Activated effector memory CD4-positive, alpha-beta T cell treated with anti-CD3 and anti-CD28 coated beads, Interleukin-2, amount 50 U/mL, for 16 hours (primary cell): ENCODE measurements around the gene MAP1B.

Experiments
- DNase-seq: peaks from one replicate; pipeline ENCODE4 v3.0.0-alpha.2; 2020

The MAP1B gene

GRCh38 chr5:72101828-72102227 lies 5.4 kb upstream of the MAP1B start:
- no peak for DNase-seq

GRCh38 chr5:72106817-72107130 lies 501 bp upstream of the MAP1B start:
- no peak for DNase-seq

- DNase-seq, result no peak
Observed at GRCh38 chr5:72107901-72108201, 576 bp downstream of the MAP1B start.

DNA sequence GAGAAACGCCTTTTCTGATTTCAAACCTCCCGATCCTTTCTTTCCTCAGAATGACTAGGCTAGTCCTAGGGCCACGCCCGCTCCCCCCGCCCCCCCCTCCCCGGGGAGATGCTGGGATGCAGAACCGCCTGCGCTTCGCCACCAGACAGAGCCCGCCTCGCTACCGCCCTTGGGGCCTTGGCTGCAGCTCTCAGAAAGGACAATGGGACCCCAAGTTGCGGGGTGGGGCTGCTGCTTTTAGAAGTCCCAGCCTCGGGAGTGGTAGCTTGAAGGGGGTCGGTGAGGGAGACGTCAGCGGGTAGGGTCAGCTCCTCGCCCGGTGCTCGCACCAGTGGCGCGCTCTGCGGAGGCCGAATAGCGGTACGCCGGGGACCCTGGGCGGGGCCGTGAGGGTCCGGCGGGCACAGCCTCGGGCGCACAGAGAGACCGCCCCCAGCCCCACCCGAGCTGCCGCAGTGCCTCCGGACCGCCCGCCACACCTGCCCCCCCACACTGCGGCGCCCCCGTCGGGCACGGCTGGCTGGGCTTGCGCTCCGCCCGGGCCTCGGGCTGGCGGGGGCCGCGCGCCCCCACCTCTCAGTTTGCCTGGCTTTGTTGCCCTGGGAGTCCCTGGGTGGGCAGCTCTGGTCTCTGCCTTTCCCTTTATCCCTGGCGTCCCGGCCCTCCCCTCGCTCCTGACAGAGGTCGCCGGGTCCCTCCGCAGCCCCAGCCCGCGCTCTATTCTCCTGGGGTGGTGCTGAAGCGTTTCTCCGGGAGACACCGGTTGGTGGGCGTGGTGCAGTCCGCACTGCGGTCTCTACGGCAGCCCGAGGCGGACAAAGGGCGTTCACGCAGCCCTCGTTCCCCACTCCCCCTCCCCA lies 1.2 kb downstream of the MAP1B start:
- DNase-seq, result no peak

DNA sequence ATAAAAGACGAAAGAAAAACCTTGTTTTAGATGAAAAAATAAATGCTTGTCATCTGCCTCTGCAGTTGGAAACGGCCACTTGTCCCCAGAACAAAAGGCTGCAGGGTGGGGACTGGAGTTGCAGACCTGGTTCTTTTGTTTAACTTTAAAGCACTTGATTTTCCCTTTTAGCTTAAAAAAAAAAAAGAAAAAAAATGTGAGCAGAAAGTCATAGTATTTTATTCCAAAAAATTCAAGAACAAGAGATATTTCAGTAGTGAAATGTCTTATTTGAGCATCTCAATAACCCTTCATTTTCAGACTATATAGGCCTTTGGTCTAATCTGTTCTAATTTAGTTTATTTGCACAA lies 1.8 kb downstream of the MAP1B start:
- no peak for DNase-seq

- no peak for DNase-seq
Observed at GRCh38 chr5:72109625-72110024, 2.4 kb downstream of the MAP1B start.

GRCh38 chr5:72110394-72111013 lies 3.2 kb downstream of the MAP1B start:
- no peak for DNase-seq

- no peak for DNase-seq
Observed at GRCh38 chr5:72112389-72112788, 5.1 kb downstream of the MAP1B start.

DNA sequence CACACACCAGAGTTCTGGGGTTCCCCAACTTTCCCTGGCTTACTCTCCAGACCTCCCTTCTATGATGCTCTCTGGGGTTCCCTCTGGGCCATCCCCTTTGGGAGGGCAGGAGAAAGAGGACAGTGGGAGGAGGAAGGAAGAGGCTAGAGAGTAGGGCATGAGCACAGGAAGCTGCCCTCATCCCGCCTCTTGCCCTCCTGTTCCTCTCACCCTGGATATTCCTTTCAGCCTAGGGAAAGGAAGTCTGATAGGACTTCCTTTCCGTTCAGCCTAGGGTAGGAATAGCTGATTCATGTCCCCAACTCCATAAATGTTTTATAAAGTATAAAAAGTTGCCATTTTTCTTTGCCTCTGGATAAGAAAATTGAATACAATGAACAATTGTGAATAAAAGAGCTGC lies 7.4 kb downstream of the MAP1B start:
- no peak for DNase-seq

GRCh38 chr5:72115296-72115695 lies 8.0 kb downstream of the MAP1B start:
- DNase-seq, result no peak

DNA sequence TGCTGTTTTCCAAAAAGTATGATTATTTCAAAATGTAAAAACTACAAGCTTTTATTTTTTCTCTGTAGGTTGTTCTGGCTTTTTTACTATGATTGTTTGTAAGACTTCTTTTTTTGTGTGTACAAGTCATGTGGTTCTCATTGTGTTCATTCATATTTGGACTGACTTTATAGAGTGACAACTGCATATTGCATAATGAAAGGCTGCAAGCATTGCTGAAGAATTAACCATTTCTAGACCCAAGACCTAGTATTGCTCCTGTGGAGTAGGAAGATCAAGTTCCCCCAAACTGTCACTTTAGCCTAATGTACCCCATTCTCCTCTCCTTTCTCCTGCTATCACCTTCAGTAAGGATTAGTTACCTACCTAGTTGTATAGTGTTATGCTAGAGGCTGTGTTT lies 10.0 kb downstream of the MAP1B start:
- DNase-seq, result no peak

DNA sequence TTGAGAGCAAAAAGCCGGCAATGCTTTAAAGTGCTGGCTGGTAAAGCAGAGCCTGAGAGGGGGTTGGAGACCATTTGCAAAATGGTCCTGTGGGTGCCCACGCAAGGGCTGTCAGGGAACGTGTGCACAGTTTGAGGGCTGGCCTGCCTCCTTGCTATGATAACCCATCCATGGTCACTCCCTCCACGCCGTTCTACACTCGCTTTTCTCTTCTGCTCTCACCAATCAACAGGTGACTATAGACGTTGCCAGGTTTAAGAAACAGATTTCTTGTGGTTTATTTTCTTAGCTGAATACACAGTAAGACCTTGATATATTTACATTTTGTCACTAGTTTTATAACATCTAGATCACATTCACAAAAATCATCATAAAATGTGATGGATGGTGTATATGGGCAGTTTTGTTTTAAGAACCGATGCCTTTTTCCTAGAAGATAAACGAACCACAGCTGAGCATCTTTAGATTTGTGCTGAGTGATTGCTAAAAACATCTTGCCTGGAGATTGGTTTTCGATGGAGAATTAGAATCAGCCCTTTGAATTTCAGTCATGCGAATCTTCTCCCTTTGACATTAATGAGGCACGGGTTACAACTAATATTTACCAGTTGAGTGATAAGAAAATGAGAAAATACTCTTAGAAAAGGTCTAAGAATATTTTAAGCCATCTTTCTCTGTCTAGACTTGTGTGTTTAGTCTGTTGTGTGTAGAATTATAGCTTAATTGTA lies 13.9 kb downstream of the MAP1B start:
- no peak for DNase-seq

GRCh38 chr5:72121780-72122445 lies 14.6 kb downstream of the MAP1B start:
- no peak for DNase-seq

- DNase-seq, result no peak
Observed at GRCh38 chr5:72122602-72123001, 15.3 kb downstream of the MAP1B start.

DNA sequence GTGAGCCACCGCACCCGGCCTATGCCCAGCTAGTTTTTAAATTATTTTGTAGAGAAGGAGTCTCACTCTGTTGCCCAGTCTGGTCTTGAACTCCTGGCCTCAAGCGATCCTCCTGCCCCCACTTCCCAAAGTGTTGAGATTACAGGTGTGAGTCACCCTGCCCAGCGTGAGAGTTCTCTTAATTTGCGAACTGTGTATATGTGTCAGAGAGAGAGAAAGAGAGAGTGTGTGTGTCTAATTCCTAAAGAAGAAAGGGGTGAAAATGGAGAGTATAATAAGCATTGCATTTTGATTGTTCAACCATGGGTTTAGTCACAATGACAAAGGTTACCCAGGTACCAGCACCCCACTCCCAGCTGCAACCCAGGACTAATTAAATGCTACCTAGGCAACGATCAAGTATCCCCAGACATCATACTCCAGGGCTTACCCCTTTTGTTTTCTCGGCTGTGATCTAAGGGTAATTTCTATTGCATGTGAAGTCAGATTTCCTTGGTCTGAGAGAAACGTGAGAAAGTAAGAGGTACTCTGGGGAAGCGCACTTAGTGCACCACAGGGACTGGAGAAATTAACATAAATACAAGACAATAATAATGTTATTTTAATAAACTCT lies 16.6 kb downstream of the MAP1B start:
- DNase-seq, result no peak

- DNase-seq, result no peak
Observed at GRCh38 chr5:72125271-72125940, 18.1 kb downstream of the MAP1B start.

GRCh38 chr5:72125941-72126620 lies 18.8 kb downstream of the MAP1B start:
- DNase-seq, result no peak

- no peak for DNase-seq
Observed at GRCh38 chr5:72126796-72127195, 19.5 kb downstream of the MAP1B start.

- DNase-seq, result no peak
Observed at GRCh38 chr5:72129725-72130124, 22.4 kb downstream of the MAP1B start.

DNA sequence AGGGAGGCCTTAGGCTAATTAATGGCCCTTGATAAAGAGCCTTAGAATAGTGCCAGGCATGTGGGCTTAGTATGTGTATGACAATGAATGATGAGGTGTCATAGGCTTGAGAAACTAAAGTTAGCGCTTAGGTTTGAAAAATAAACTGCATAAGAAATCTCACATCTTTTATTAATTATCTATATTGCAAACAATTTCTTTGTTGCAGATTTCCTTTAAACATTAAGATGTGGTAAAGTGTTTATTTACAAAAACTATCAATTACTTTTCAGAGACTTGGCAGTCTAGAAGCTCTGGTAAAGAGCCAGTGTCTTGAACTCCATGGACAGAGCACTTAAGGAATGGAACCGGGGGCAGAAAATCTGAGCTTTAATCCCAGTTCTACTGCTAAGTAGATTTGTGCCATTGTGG lies 23.1 kb downstream of the MAP1B start:
- DNase-seq, result no peak

DNA sequence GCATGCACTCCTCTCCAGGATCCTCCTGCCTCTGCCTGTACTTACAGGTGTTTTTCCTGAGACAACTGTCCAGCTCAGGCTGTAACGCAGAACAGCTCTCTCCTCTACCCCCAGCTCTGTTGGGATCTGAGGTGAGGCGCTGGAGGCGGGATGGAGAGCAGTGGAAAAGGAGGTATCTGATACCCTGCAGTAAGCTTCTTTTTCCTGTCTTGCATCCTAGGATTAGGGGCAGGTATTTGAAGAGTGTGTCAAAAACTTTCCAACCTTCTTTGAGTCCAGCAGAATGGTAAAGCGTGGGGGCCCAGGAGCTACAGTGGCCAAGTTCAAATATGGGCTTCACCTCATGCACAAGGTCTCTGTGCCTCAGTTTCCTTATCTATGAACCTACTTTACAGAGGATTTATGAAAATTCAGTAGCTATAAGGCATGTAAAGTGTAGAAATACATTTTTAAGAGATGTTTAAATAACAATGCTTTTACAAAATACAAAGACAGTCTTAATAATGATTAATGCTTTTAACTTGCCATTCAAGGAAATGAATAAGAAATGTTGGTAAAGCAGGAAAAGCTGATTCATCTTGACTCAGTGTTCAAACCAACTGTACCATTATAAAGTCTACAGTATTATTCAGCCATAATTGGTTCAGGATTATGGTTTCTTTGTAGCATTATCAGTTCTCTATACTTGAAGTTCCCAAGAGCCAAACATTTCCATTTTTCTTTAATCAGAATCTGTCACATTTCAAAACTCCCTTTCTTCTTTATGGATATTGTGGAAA lies 26.1 kb downstream of the MAP1B start:
- DNase-seq, result no peak
